C4-2B (cell line): ENCODE measurements around the gene PCNX3.
A peak's percentile ranks its signal among the peaks of the same experiment; 100 is the strongest.

Source experiments
- ZFX ChIP-seq: fragments of 450-650 bp; IDR thresholded peaks from 2 replicates; pipeline ENCODE4 v1.6.1; 2017
- TF ChIP-seq, protein P1 (sequence below): fragments of 450-650 bp; conservative IDR thresholded peaks from 2 replicates; pipeline ENCODE4 v1.5.1; 2017; ENCODE audit warnings: mild to moderate bottlenecking

DNA sequence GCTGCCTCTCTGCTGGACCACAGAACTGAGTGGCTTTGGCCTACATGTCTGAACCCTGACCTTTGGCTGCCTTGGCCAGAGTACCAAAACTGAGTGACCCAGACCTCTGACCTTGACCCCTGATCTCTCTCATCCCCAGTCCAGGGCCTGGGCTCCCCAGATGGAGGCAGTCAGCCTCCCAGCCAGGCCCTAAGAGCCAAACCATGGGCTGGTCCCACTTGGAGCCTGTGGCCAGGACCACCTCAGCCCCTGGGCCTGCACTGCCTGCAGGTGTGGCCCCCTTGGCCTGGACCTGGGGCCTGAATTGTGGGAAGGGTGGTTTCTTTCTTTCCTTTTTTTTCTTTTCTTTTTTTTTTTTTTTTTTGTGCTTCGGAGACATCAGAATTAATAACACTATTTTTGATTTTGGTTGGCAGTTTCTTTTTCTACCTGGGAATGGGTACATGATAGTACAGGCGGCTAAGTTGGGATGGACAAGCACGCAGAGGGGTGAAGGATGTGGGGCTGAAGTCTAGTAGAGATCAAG is 21.5 kb downstream of the PCNX3 start:
- TF ChIP-seq, protein P1, sequence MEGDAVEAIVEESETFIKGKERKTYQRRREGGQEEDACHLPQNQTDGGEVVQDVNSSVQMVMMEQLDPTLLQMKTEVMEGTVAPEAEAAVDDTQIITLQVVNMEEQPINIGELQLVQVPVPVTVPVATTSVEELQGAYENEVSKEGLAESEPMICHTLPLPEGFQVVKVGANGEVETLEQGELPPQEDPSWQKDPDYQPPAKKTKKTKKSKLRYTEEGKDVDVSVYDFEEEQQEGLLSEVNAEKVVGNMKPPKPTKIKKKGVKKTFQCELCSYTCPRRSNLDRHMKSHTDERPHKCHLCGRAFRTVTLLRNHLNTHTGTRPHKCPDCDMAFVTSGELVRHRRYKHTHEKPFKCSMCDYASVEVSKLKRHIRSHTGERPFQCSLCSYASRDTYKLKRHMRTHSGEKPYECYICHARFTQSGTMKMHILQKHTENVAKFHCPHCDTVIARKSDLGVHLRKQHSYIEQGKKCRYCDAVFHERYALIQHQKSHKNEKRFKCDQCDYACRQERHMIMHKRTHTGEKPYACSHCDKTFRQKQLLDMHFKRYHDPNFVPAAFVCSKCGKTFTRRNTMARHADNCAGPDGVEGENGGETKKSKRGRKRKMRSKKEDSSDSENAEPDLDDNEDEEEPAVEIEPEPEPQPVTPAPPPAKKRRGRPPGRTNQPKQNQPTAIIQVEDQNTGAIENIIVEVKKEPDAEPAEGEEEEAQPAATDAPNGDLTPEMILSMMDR: no peak
- TF ChIP-seq ZFX: 0 out of 2 replicates have a peak, but pooled peaks have one; percentile 26
